Neural cell (in vitro differentiated cells): ENCODE measurements around the gene RUBCN. TPM values are rescaled to one million over a fixed set of nuclear protein-coding genes. Genes with fewer than 3 reads are reported as not detected.
A peak's percentile ranks its signal among the peaks of the same experiment; 100 is the strongest.
"Not testable (repeated sequence)": the region's sequence is repeated elsewhere in the genome, so short reads cannot be mapped to it uniquely, and the experiment has no call there.

Experiments used
- H2AFZ ChIP-seq: fragments of 200-600, 300-800 bp; sonication (generic), shearing (Covaris generic); 2 replicates; pipeline ENCODE4 v1.6.0; 2014; ENCODE audit warnings: low read depth, mild to moderate bottlenecking, antibody characterized with exemption, low read length, moderate library complexity
- H3F3A ChIP-seq: fragments of 200-600 bp; shearing (Covaris generic); 2 replicates; pipeline ENCODE4 v1.6.1; 2016; ENCODE audit warnings: mild to moderate bottlenecking, moderate library complexity, mixed read lengths, antibody characterized with exemption, low read length; ENCODE audit not compliant: insufficient read depth, poor library complexity, severe bottlenecking
- H3K27ac ChIP-seq: fragments of 200-600, 300-800 bp; sonication (generic), shearing (Covaris generic); 2 replicates; pipeline ENCODE4 v1.5.1; 2014; ENCODE audit warnings: mild to moderate bottlenecking, low read length, moderate library complexity
- H3K27me3 ChIP-seq: fragments of 300-800, 200-600 bp; sonication (generic), shearing (Covaris generic); 2 replicates; pipeline ENCODE4 v1.6.0; 2014; ENCODE audit warnings: mild to moderate bottlenecking, low read depth, low read length, moderate library complexity; ENCODE audit not compliant: insufficient read depth
- H3K36me3 ChIP-seq: fragments of 300-800, 200-600 bp; sonication (generic), shearing (Covaris generic); 2 replicates; pipeline ENCODE4 v1.5.1; 2014; ENCODE audit warnings: mild to moderate bottlenecking, antibody characterized with exemption, low read length, moderate library complexity; ENCODE audit not compliant: insufficient read depth
- H3K4me2 ChIP-seq: fragments of 300-800, 200-600 bp; sonication (generic), shearing (Covaris generic); 2 replicates; pipeline ENCODE4 v1.6.0; 2014; ENCODE audit warnings: mild to moderate bottlenecking, low read length
- H3K4me3 ChIP-seq: fragments of 300-800, 200-600 bp; sonication (generic), shearing (Covaris generic); 2 replicates; pipeline ENCODE4 v1.5.1; 2014; ENCODE audit warnings: mild to moderate bottlenecking, low read length, moderate library complexity
- H3K79me2 ChIP-seq: fragments of 200-600 bp; shearing (Covaris generic); replicated peaks from 2 replicates; pipeline ENCODE4 v1.6.0; 2014; ENCODE audit warnings: mild to moderate bottlenecking, low read length, moderate library complexity; ENCODE audit not compliant: insufficient read depth
- H3K9ac ChIP-seq: fragments of 300-800, 200-600 bp; sonication (generic), shearing (Covaris generic); 2 replicates; pipeline ENCODE4 v1.6.1; 2016; ENCODE audit warnings: mild to moderate bottlenecking, low read length, mixed read lengths
- H3K9me2 ChIP-seq: fragments of 200-600 bp; shearing (Covaris generic); 2 replicates; pipeline ENCODE4 v1.6.1; 2016; ENCODE audit warnings: mild to moderate bottlenecking, low read length, mixed read lengths; ENCODE audit not compliant: insufficient read depth
- H3K9me3 ChIP-seq: fragments of 200-600, 300-800 bp; sonication (generic), shearing (Covaris generic); 2 replicates; pipeline ENCODE4 v1.6.1; 2016; ENCODE audit warnings: mild to moderate bottlenecking, mixed run types, low read length, moderate library complexity, mixed read lengths
- H4K20me1 ChIP-seq: fragments of 200-600 bp; shearing (Covaris generic); 2 replicates; pipeline ENCODE4 v1.6.1; 2016; ENCODE audit warnings: mild to moderate bottlenecking, mixed run types; ENCODE audit not compliant: insufficient read depth
- CTCF ChIP-seq: fragments of 450-650 bp; IDR thresholded peaks from 2 replicates; pipeline ENCODE4 v1.5.1; 2014; ENCODE audit warnings: antibody characterized with exemption, mild to moderate bottlenecking, moderate library complexity; ENCODE audit not compliant: poor library complexity, severe bottlenecking
- EP300 ChIP-seq: fragments of 450-650 bp; conservative IDR thresholded peaks from 2 replicates; pipeline ENCODE4 v1.6.1; 2014; ENCODE audit warnings: antibody characterized with exemption, mild to moderate bottlenecking, moderate library complexity; ENCODE audit not compliant: poor library complexity, severe bottlenecking
- EZH2 ChIP-seq: fragments of 200-600, 300-800 bp; shearing (Covaris generic), sonication (generic); IDR thresholded peaks from 2 replicates; pipeline ENCODE4 v1.6.1; 2014; ENCODE audit warnings: antibody characterized with exemption, low read length, borderline replicate concordance, mild to moderate bottlenecking; ENCODE audit not compliant: insufficient read depth, poor library complexity, severe bottlenecking
- MXI1 ChIP-seq: fragments of 450-650 bp; conservative IDR thresholded peaks from 2 replicates; pipeline ENCODE4 v1.6.1; 2014; ENCODE audit warnings: antibody characterized with exemption, mild to moderate bottlenecking; ENCODE audit not compliant: poor library complexity, severe bottlenecking
- POLR2AphosphoS5 ChIP-seq: IDR thresholded peaks from 2 replicates; pipeline ENCODE4 v1.6.1; 2012
- RAD21 ChIP-seq: fragments of 450-650 bp; conservative IDR thresholded peaks from 2 replicates; pipeline ENCODE4 v1.6.1; 2014; ENCODE audit warnings: antibody characterized with exemption, mild to moderate bottlenecking, moderate library complexity
- SMC3 ChIP-seq: fragments of 450-650 bp; conservative IDR thresholded peaks from 2 replicates; pipeline ENCODE4 v1.6.1; 2014; ENCODE audit warnings: antibody characterized with exemption, mild to moderate bottlenecking, moderate library complexity; ENCODE audit not compliant: poor library complexity
- TAF1 ChIP-seq: IDR thresholded peaks from 2 replicates; pipeline ENCODE4 v1.6.1; 2012; ENCODE audit warnings: low read depth
- polyA plus RNA-seq: library from polyadenylated mRNA; depleted of rRNA; stranded (reverse); fragments of >200 nt; gene quantifications from 2 replicates; pipeline ENCODE4 v1.2.3, GENCODE V29; 2014
- TF ChIP-seq, protein P1 (sequence below): IDR thresholded peaks from 2 replicates; pipeline ENCODE4 v1.6.1; 2012; ENCODE audit warnings: borderline replicate concordance

Gene RUBCN
- polyA plus RNA-seq, 1 donor from 2014 or later = 16.1 TPM

- Histone ChIP-seq H4K20me1 (no peaks in the 10 kb centered on the region), H3K9me2 (no peaks in the 10 kb centered on the region), H3K27ac (peak overlapping the region; percentile 87), H3F3A (no peaks in the 10 kb centered on the region), H3K27me3 (no peaks in the 10 kb centered on the region), H3K4me3 (peak overlapping the region; percentile 55), H3K36me3 (no peaks in the 10 kb centered on the region), H2AFZ (peak overlapping the region; percentile 41), H3K79me2 (no peaks in the 10 kb centered on the region), H3K4me2 (peak overlapping the region; percentile 52), H3K9ac (peak overlapping the region; percentile 62), H3K9me3 (no peaks in the 10 kb centered on the region)
- peak; percentile 62 for TF ChIP-seq POLR2AphosphoS5
- TF ChIP-seq EZH2 = no peak
- TF ChIP-seq, protein P1, sequence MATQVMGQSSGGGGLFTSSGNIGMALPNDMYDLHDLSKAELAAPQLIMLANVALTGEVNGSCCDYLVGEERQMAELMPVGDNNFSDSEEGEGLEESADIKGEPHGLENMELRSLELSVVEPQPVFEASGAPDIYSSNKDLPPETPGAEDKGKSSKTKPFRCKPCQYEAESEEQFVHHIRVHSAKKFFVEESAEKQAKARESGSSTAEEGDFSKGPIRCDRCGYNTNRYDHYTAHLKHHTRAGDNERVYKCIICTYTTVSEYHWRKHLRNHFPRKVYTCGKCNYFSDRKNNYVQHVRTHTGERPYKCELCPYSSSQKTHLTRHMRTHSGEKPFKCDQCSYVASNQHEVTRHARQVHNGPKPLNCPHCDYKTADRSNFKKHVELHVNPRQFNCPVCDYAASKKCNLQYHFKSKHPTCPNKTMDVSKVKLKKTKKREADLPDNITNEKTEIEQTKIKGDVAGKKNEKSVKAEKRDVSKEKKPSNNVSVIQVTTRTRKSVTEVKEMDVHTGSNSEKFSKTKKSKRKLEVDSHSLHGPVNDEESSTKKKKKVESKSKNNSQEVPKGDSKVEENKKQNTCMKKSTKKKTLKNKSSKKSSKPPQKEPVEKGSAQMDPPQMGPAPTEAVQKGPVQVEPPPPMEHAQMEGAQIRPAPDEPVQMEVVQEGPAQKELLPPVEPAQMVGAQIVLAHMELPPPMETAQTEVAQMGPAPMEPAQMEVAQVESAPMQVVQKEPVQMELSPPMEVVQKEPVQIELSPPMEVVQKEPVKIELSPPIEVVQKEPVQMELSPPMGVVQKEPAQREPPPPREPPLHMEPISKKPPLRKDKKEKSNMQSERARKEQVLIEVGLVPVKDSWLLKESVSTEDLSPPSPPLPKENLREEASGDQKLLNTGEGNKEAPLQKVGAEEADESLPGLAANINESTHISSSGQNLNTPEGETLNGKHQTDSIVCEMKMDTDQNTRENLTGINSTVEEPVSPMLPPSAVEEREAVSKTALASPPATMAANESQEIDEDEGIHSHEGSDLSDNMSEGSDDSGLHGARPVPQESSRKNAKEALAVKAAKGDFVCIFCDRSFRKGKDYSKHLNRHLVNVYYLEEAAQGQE = peak; percentile 66
- TF ChIP-seq MXI1 = peak; percentile 27
- TF ChIP-seq TAF1 = peak; percentile 38
- peak; percentile 40 for TF ChIP-seq SMC3
- no peak for TF ChIP-seq CTCF
- TF ChIP-seq EP300 = peak; percentile 41
- TF ChIP-seq RAD21 = peak; percentile 31
Measured at GRCh38 chr3:197711973-197712707, 24.6 kb downstream of the RUBCN start.

DNA sequence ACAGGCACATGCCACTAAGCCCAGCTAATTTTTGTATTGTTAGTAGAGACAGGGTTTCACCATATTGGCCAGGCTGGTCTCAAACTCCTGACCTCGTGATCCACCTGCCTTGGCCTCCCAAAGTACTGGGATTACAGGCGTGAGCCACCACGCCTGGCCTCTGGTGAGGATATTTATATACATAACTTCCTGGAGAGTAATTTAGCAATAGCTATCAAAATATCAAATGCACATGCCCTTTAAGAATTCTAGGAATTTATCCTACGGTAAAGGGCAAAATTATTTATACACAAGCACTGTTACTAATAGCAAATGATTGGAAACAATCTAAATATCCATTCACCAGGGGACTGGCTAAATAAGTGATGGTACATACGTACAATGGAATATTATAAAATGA lies 25.7 kb downstream of the RUBCN start:
- H3K4me2 ChIP-seq, H3K9me2 ChIP-seq, H3K79me2 ChIP-seq, H3K4me3 ChIP-seq, H3K9me3 ChIP-seq, H3F3A ChIP-seq, H3K27me3 ChIP-seq, H3K9ac ChIP-seq, H3K36me3 ChIP-seq, H3K27ac ChIP-seq, H4K20me1 ChIP-seq, H2AFZ ChIP-seq: not testable (repeated sequence)
